ENCODE results near the gene MPP3.
"Not testable (repeated sequence)": the region's sequence is repeated elsewhere in the genome, so short reads cannot be mapped to it uniquely, and the experiment has no call there.

MPP3 gene

DNA sequence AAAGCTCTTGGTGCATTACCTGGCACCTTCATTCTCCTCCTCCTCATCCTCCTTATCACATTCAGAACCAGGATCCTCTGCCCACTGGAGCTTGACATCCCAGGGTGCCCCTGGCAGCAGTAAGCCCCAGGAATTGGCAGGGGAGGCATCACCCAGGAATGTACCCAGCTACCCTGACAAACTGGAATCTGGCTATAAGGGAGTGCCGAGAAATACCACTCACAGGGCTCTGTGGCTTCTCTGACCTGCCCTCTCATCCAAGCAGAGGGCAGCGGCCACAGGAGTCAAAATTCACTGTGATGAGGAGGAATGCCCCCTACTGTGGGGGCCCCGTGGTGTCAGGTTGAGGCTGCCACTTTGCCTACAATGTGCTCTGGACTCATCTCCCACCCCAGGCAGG, 19.6 kb downstream of the MPP3 start:
- no peak for TF ChIP-seq ZNF274 (IDR thresholded peaks at IDR 0.05; ENCODE audit: low read depth, low read length)
- H3K4me3 ChIP-seq (ENCODE audit: low read length), result no peak overlapping the region

DNA sequence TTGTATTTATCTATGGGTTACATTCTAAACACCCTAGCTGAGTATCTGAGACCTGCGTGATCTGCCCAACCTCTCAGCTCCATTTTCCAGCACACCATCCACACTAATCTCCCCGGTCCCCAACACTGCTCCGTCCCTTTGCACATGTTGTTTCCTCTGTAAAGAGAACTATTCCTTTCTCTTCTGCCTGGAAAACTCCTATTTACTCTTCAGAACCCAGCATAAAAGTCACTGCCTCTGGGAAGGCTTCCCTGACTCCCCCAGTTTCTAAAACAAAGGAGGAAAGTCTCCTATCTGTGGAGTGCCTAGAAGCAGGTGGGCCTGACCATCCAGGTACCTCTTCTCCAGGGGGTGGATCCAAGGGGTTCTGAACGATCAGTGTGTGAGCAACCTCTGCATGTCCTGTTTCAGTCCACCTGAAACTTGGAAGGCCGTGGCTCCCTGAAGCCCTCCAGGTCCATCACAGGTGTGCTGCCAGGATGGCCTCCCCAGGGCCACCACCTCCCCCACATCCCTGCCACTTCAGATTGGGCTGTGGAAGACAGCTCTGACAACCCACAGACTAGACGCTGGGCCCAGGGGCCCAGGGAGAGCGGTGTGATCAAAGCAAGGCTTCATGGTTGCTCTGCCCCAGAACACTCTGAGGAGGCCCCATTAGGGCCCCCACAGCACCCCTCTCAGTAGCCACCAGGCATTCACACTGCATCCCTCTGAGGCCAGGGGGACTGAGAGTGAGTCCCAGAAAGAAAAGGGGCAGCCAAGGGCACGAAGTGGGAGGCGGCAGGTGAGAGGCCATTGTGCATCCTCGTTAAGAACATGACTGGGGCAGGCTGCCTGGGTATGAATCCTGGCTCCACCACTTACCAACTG, 20.3 kb downstream of the MPP3 start:
- TF ChIP-seq ZNF274 (IDR thresholded peaks at IDR 0.05; ENCODE audit: low read depth, low read length), result no peak
- H3K4me3 ChIP-seq (ENCODE audit: low read length), result no peak overlapping the region

DNA sequence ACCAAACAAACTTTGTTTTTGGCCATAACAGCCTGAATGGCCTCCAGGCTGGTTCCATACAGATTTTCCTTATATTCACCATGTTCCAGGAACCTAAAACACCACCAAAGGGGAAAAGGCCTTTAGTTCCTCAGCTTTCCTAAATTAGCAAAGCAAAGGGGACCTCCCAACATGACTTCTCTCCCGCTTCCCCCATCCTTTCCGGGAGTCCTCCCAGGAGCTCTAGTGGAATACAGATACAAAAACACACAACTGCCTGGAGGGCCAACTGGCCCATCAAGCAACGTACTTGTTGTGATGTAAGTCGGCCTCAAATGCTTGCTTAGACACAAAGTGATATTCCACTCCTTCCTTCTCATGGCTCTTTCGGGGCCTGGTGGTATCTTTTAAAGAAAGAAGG, 22.1 kb downstream of the MPP3 start:
- no peak overlapping the region for H3K4me3 ChIP-seq (ENCODE audit: low read length)
- no peak for TF ChIP-seq ZNF274 (IDR thresholded peaks at IDR 0.05; ENCODE audit: low read depth, low read length)

DNA sequence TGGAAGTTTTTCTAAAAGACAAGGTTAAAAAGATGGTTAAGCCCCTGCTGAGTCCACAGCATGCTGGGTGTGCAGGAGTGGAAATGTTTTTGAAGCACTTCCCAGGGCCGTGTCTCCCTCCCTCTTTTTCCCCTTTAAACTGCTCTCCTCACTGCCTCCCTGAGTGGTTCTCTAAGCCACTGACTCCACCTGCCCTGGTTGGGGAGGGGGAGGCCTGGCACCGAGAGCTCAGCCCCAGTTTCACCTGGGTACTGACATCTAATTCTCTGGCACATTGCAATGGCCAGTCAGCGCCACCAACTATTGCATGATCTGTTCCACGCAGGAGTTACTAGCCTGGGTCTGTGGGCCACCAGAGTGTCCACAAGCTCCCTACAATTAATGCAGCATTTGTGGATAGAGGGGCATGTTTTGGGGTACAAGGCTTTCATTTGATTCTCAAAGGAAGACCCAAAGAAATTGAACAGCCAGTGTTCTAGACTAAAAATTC, 22.7 kb downstream of the MPP3 start:
- H3K4me3 ChIP-seq (ENCODE audit: low read length), result no peak overlapping the region
- no peak for TF ChIP-seq ZNF274 (IDR thresholded peaks at IDR 0.05; ENCODE audit: low read depth, low read length)

DNA sequence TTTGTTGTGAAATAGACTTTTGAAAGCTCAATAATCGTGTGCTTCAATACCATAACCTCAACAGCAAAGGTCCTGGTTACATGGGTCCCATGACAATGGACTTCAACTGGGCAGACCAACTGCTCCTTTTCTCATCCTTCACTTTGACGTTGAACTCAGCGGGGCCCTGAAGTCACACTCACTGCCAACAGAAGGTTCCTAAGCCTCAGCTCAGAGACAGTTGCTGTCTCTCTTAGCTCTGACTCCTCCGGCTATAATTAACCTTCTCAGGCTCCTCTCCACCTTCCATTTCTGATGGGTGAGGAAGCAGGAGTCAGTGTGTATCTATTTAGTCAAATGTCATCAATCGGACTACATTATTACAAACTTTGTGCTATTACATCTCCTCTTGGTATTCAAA, 23.8 kb downstream of the MPP3 start:
- no peak overlapping the region for H3K4me3 ChIP-seq (ENCODE audit: low read length)
- TF ChIP-seq ZNF274 (IDR thresholded peaks at IDR 0.05; ENCODE audit: low read depth, low read length), result no peak

DNA sequence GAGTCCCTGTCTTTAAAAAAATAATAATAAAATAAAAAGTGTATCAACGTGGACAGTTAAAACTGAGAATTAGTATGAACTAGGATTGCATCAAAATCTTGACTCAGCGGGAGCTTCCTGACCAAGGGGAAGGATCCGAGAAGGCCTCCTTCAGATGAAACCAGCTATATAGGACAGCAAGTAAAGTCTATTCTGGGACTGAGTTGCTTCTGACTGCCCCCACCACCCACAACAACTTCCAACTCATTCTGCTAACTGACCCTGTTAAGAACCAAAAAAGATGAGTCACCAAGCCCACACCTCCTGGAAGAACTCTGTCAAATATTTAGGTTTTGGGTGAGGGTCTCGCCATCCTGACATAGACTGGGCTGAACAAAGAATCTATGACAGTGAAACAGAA, 24.9 kb downstream of the MPP3 start:
- no peak overlapping the region for H3K4me3 ChIP-seq (ENCODE audit: low read length)
- no peak for TF ChIP-seq ZNF274 (IDR thresholded peaks at IDR 0.05; ENCODE audit: low read depth, low read length)

DNA sequence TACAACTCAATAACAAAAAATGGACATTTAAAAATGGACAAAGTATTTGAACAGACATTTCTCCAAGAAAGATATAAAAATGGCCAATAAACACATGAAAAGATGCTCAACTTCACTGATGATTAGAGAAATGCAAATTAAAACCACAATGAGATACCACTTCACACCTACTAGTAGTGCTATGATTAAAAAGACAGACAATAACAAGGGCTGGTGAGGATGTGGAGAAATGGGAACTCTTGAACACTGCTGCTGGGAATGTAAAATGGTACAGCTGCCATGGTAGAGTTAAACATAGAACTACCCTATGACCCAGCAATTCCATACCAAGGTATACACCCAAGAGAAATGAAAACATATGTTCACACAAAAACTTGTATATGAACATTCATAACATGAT, 27.8 kb downstream of the MPP3 start:
- TF ChIP-seq ZNF274 (IDR thresholded peaks at IDR 0.05; ENCODE audit: low read depth, low read length), result no peak
- H3K4me3 ChIP-seq (ENCODE audit: low read length), result no peak overlapping the region

DNA sequence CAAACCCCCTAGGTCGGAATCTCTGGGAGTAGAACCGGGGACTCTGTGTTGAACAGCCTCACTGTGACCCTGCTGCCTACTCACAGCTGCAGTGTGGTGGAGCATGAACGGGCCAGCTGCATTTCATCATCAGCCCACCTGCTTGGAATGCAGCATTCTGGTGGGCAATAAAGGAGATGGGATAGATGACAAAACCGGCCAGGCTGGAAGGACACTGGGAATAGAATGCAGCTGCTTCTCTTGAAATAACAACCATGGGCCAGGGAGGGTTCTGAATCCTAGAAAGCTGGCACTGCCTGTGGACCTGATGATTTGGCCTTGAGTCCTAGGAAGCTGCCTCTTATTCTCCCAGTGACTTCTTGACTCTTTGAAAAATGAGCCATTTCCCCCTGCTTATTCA, 29.2 kb downstream of the MPP3 start:
- TF ChIP-seq ZNF274 (IDR thresholded peaks at IDR 0.05; ENCODE audit: low read depth, low read length), result no peak
- no peak overlapping the region for H3K4me3 ChIP-seq (ENCODE audit: low read length)

DNA sequence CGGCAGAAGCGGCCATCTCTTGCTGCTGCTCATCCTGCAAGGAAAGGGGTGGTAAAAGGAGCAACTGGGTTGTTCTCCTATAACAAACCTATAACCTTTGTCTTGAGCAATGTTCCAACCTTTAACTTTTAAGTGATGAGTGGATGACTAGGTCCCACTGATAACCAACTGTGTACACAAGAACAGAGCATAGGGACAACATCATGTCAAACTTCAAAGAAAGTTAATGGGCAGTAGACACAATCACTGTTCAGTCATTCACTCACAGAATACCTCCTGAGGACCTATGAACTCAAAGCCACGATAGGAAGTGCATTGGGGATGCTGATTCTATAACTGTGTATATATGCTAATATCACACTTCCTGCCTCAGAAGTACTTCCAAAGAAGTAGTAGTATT, 31.1 kb downstream of the MPP3 start:
- H3K4me3 ChIP-seq (ENCODE audit: low read length), result no peak overlapping the region
- TF ChIP-seq ZNF274 (IDR thresholded peaks at IDR 0.05; ENCODE audit: low read depth, low read length), result no peak

DNA sequence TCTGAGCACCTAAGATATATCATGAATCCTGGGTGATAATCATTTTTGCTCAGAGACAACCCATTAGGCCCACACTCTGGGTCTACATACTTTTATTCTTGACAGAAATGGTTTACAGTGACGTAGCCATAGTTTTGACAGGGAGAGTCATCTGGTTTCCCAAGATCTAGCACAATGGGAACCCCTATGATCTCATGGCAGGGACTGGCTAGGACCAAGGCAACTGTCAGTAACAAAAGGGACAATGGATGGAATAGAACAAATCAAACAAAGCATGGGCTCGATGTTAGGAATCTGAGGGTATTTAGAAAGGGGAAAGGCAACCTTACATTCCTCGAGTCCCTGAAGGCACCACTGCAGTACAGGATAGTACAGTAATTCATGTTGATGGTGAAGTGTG, 32.2 kb downstream of the MPP3 start:
- no peak overlapping the region for H3K4me3 ChIP-seq (ENCODE audit: low read length)

DNA sequence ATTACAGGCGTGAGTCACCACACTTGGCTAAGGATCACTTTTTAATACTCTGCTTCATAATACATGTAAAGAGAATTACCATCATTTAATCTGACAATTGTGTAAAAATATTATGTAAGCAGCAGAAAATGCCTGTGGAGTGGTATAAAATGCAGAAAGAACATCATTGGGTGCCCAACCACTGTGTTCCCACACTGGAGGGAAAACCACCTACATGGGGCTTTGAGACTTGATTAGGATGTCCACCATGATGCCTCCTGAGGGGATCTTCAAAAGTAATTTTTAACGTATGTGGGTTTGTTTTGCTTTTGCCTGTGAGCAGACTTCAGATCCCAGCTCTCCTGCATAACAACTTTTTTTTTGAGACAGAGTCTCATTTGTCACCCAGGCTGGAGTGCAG, 33.9 kb downstream of the MPP3 start:
- no peak overlapping the region for H3K4me3 ChIP-seq (ENCODE audit: low read length)
- no peak for TF ChIP-seq ZNF274 (IDR thresholded peaks at IDR 0.05; ENCODE audit: low read depth, low read length)

More for the DNA sequence above, 32.2 kb downstream of the MPP3 start:
- no peak for TF ChIP-seq ZNF274 (IDR thresholded peaks at IDR 0.05; ENCODE audit: low read depth, low read length)

DNA sequence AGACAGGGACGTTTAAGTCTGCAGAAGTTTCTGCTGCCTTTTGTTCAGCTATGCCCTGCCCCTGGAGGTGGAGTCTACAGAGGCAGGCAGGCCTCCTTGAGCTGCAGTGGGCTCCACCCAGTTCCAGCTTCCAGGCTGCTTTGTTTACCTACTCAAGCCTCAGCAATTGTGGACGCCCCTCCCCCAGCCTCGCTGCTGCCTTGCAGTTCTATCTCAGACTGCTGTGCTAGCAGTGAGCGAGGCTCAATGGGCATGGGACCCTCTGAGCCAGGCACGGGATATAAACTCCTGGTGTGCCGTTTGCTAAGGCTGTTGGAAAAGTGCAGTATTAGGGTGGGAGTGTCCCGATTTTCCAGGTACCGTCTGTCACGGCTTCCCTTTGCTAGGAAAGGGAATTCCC, 34.9 kb downstream of the MPP3 start:
- H3K4me3 ChIP-seq (ENCODE audit: low read length), result not testable (repeated sequence)

DNA sequence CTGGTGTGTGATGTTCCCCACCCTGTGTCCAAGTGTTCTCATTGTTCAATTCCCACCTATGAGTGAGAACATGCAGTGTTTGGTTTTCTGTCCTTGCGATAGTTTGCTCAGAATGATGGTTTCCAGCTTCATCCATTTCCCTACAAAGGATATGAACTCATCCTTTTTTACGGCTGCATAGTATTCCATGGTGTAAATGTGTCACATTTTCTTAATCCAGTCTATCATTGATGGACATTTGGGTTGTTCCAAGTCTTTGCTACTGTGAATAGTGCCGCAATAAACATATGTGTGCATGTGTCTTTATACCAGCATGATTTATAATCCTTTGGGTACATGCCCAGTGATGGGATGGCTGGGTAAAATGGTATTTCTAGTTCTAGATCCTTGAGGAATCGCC, 40.3 kb downstream of the MPP3 start:
- not testable (repeated sequence) for H3K4me3 ChIP-seq (ENCODE audit: low read length)

DNA sequence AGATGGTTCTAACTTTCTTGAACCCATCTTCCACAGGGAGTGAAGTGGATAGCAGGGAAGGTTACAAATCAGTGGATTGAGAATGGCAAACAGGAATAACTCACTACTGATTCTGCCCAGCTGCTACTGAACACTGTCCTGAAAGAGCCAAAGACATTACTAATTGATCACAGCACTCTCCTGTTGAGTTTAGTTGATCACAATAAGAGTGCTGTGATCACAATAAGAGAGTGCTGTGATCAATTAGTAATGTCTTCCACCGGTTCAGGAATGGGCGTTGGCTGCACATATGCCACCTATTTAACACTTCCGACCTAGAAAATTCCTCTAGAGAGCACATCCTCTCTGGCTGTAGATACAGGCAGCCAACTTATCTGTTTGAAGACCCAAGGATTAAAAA, 41.4 kb downstream of the MPP3 start:
- no peak overlapping the region for H3K4me3 ChIP-seq (ENCODE audit: low read length)
- no peak for TF ChIP-seq ZNF274 (IDR thresholded peaks at IDR 0.05; ENCODE audit: low read depth, low read length)

DNA sequence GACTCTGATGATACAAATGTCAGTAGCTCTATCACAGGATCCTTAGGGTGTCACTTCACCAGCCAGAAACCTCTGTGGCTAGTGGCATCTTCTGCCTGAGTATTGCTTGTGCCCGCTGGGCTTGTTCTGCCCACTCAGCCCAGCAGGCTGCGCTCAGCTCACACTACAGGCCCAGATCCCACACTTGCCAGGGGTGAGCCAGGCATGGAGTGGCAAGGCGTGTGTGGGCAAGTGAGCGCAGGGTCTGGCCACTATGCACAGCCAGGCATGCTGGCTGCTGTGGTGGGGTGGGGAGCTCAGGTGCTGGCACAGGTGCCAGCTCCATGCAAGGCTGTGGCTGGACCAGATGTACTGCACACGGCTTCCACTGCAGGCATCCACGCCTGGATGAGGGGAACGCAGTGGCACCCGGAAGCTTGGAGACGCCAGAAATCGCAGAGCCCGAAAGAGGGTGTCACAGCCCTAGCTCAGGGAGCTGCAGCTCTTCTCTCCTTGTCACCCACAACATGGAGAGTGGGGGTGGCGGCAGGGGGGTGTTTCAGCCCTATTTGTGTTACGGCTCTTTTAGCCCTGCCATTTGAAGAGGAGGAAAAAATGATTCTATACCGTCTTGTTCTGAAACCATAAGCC, 42.5 kb downstream of the MPP3 start:
- no peak overlapping the region for H3K4me3 ChIP-seq (ENCODE audit: low read length)
- TF ChIP-seq ZNF274 (IDR thresholded peaks at IDR 0.05; ENCODE audit: low read depth, low read length), result no peak

Measured in GM08714 (cell line).